Retinal pigment epithelial cell (primary cell): ENCODE data around the gene ATG2A.

Experiments used
- DNase-seq: peaks from one replicate; pipeline ENCODE4 v3.0.0-alpha.2; 2010; ENCODE audit warnings: low read depth
- H3K4me3 ChIP-seq: 2 replicates; pipeline ENCODE4 v1.5.1; 2011; ENCODE audit warnings: mild to moderate bottlenecking, low read length, control low read depth, moderate library complexity
- TF ChIP-seq, protein P1 (sequence below): conservative IDR thresholded peaks from 2 replicates; pipeline ENCODE4 v1.5.1; 2011; ENCODE audit warnings: low read depth, low read length, control low read depth, inconsistent platforms

The ATG2A gene

DNA sequence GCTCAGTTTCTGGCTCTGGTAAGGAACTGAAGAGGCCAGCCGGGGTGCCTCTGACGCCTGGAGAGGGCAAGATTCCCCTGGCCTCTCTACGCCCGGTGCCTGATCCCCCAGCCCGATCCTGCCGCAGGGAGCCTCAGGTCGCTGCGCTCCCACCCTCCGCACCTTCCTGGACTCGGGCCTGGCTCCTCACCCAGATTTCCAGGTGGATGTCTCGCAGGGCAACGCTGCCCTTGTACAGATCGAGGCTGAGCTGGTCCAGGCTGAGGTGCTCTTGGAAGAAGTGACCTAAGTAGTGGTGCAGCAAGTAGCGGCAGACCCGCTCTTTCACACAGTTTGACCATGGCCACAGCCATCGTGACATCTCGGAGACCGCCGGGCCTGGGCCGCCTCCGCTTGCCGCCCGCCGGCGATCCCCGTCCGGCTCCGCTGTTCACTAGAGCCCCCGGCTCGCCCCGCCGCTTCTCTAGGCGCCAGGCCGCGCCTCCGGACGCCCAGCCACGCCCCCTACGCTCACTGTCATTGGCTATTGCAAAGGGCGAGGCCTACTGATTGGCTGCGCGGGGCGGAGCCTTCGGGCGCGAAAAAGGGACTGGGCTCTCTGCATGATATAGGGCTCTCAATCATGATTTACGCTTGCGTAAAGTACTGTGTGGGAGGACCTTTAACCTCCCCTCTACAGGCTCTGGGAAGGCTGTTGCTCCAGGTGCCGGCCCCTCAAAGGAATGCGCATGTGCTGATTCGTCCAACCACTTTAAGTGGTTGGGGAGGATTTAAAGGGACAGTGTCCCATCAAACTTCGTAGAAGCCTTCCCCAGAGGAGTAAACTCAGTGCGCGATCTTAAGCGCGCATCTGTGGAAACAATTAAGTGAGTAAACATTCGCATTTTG is at the start of gene ATG2A:
Gene ATG2A, minus strand, starts transcription at position 435 of the 888 bp plus-strand sequence. Its CDS starts 74 bp downstream, at position 361.
- DNase-seq: peak; percentile 98
- TF ChIP-seq, protein P1, sequence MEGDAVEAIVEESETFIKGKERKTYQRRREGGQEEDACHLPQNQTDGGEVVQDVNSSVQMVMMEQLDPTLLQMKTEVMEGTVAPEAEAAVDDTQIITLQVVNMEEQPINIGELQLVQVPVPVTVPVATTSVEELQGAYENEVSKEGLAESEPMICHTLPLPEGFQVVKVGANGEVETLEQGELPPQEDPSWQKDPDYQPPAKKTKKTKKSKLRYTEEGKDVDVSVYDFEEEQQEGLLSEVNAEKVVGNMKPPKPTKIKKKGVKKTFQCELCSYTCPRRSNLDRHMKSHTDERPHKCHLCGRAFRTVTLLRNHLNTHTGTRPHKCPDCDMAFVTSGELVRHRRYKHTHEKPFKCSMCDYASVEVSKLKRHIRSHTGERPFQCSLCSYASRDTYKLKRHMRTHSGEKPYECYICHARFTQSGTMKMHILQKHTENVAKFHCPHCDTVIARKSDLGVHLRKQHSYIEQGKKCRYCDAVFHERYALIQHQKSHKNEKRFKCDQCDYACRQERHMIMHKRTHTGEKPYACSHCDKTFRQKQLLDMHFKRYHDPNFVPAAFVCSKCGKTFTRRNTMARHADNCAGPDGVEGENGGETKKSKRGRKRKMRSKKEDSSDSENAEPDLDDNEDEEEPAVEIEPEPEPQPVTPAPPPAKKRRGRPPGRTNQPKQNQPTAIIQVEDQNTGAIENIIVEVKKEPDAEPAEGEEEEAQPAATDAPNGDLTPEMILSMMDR: no peak
- H3K4me3 ChIP-seq: peak within 1 kb of the TSS; percentile 95

DNA sequence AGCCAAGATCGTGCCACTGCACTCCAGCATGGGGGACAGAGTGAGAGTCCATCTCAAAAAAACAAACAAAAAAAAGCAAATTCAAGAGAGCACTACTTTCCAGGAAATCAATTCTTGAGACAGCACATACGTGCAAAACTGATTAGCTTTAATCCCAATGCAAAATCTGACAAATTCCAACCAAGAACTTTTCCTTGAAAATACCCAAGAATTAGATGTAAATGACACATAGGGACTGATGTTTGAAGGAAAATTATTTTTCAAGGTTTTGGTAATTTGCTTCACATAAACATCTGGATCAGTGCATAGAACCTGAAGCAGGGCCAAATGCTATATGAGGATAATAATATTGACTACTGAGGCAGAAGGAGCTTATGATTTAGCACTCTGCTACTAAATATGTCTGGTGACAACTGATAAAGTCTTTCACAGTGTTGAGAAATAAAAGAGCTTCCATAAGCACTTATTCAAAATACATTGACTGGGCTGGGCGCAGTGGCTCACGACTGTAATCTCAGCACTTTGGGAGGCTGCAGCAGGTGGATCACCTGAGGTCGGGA is 46.1 kb upstream of the ATG2A start:
- H3K4me3 ChIP-seq: no peak overlapping the region
- DNase-seq: no peak
- TF ChIP-seq, protein P1: no peak

DNA sequence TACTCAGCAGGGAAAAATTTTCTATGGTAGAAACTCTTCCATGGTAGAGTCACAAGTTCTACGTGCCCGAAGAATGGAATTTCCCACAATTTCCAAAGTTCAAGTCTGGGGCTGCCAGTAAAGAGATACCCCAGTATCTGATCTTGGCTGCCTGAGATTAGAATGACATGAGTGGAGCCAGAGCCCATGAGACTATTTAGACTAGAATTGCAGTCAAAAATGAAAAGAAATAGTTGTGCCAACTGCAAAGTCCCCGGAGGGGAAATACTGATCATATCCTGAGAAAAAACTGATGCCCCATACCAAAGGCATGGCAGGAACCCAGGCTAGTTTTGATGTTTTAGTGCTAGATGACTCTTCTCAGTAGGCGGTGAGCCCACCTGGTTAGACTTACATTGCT is 43.7 kb upstream of the ATG2A start:
- TF ChIP-seq, protein P1: no peak
- no peak overlapping the region for H3K4me3 ChIP-seq
- DNase-seq: no peak

DNA sequence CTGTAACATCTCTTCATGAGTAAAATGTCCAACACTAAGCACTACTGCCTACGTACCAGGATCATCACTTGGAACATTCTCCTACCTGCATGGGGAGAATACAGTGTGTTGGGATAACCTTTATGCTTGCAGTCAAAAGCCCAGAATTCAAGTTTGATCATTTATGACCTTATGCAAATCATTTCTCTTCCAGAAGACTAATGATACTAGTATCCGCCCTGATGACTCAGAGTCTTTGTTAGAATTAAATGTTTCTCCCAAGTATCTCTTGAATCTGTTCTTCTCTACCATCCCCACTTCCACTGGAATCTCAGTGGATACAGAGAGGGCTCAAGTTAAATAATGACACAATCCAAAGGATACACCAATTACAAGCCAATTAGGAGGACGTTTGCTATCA is 42.5 kb upstream of the ATG2A start:
- TF ChIP-seq, protein P1: no peak
- no peak overlapping the region for H3K4me3 ChIP-seq
- no peak for DNase-seq

DNA sequence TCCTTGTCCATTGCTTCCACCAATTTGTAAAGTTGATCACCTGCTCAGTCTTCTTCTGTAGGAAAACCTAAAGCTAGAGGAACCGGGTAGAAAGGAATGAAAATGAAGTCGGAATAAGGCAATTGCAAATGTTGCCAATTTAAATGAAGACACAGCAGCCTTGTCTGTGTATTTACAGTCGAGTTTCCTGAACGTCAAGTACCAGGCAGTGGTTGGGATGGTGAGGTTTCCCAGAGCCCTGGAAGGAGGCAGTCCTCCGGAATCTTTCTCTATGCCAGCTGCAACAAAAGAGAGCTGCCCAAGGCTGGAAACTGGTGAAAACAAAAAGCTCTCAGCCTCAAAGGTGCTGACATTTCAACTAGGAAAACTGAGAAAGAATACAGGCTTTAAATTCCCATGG is 37.2 kb upstream of the ATG2A start:
- DNase-seq: no peak
- no peak overlapping the region for H3K4me3 ChIP-seq
- TF ChIP-seq, protein P1: no peak

DNA sequence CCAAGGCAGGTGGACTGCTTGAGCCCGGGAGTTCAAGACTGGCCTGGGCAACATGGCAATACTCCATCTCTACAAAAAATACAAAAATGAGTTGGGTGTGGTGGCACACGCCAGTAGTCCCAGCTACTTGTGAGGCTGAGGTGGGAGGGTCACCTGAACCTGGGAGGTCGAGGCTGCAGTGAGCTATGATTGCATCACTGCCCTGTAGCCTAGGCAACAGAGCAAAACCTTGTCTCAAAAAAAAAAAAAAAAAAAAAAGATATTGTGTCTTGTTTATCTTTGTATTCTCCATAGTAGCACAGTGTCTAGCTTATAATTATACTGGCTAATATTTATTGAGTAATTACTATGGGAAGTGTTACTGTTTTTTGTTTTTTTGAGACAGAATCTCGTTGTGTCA is 34.5 kb upstream of the ATG2A start:
- no peak overlapping the region for H3K4me3 ChIP-seq
- TF ChIP-seq, protein P1: no peak
- no peak for DNase-seq
